ENCODE measurements around the gene PTEN.

The PTEN gene

GRCh38 chr10:87864496-87865059 lies 1.2 kb downstream of the PTEN start:
- peak overlapping the region; percentile 65 for H3K4me3 ChIP-seq (ENCODE audit: low read length)
- WGBS (ENCODE audit: extremely low coverage, insufficient coverage, low lambda C conversion rate) = no CpG with 5 or more reads among the region's 16 CpGs
- no peaks in the 10 kb centered on the region for H3K36me3 ChIP-seq (ENCODE audit: control insufficient read depth, insufficient read depth, low read length)
- peak overlapping the region; percentile 23 for H3K27ac ChIP-seq (ENCODE audit: low read depth, low read length)
- H3K56ac ChIP-seq (ENCODE audit: low read length) = peak overlapping the region; percentile 80
- H2AK5ac ChIP-seq (ENCODE audit: low read length) = no peak overlapping the region
- no peaks in the 10 kb centered on the region for H3K79me1 ChIP-seq (ENCODE audit: low read length)
- H4K8ac ChIP-seq (ENCODE audit: low read depth, low read length) = no peak overlapping the region
- no peak overlapping the region for H3K23ac ChIP-seq (ENCODE audit: low read length)
- no peak overlapping the region for H4K5ac ChIP-seq (ENCODE audit: low read length)
- H3K9ac ChIP-seq (ENCODE audit: low read length) = peak overlapping the region; percentile 76
- peaks cover 34% of the 10 kb centered on the region for H3K79me2 ChIP-seq (ENCODE audit: control insufficient read depth, insufficient read depth, low read length)
- H2BK15ac ChIP-seq (replicated peaks; ENCODE audit: low read depth) = no peak overlapping the region
- no peaks in the 10 kb centered on the region for H3K27me3 ChIP-seq (ENCODE audit: insufficient read depth, low read length, poor library complexity)
- H3K4me1 ChIP-seq (ENCODE audit: control insufficient read depth, low read depth, low read length) = no peaks in the 10 kb centered on the region
- no peak overlapping the region for H3K4ac ChIP-seq (ENCODE audit: low read depth, low read length)
- H3K4me2 ChIP-seq (ENCODE audit: low read length) = peak overlapping the region; percentile 53
- no peak overlapping the region for H2BK5ac ChIP-seq (ENCODE audit: low read length)
- no peak overlapping the region for H2BK120ac ChIP-seq (ENCODE audit: low read depth, low read length)
- H3K18ac ChIP-seq (ENCODE audit: low read length) = no peak overlapping the region
- peak; percentile 26 for DNase-seq

- no peak overlapping the region for H2BK15ac ChIP-seq (replicated peaks; ENCODE audit: low read depth)
- no peak overlapping the region for H4K8ac ChIP-seq (ENCODE audit: low read depth, low read length)
- no peaks in the 10 kb centered on the region for H3K79me1 ChIP-seq (ENCODE audit: low read length)
- H3K4ac ChIP-seq (ENCODE audit: low read depth, low read length) = no peak overlapping the region
- no peaks in the 10 kb centered on the region for H3K4me1 ChIP-seq (ENCODE audit: control insufficient read depth, low read depth, low read length)
- no peak for DNase-seq
- no CpG with 5 or more reads among the region's 4 CpGs for WGBS (ENCODE audit: extremely low coverage, insufficient coverage, low lambda C conversion rate)
- peak overlapping the region; percentile 46 for H3K56ac ChIP-seq (ENCODE audit: low read length)
- peak overlapping the region; percentile 76 for H3K9ac ChIP-seq (ENCODE audit: low read length)
- peaks cover 35% of the 10 kb centered on the region for H3K79me2 ChIP-seq (ENCODE audit: control insufficient read depth, insufficient read depth, low read length)
- H2BK120ac ChIP-seq (ENCODE audit: low read depth, low read length) = no peak overlapping the region
- no peak overlapping the region for H4K5ac ChIP-seq (ENCODE audit: low read length)
- H3K18ac ChIP-seq (ENCODE audit: low read length) = no peak overlapping the region
- H3K4me3 ChIP-seq (ENCODE audit: low read length) = peak overlapping the region; percentile 50
- H3K23ac ChIP-seq (ENCODE audit: low read length) = no peak overlapping the region
- no peaks in the 10 kb centered on the region for H3K36me3 ChIP-seq (ENCODE audit: control insufficient read depth, insufficient read depth, low read length)
- no peak overlapping the region for H2BK5ac ChIP-seq (ENCODE audit: low read length)
- peak overlapping the region; percentile 30 for H3K4me2 ChIP-seq (ENCODE audit: low read length)
- no peak overlapping the region for H2AK5ac ChIP-seq (ENCODE audit: low read length)
- H3K27ac ChIP-seq (ENCODE audit: low read depth, low read length) = no peak overlapping the region
- H3K27me3 ChIP-seq (ENCODE audit: insufficient read depth, low read length, poor library complexity) = no peaks in the 10 kb centered on the region
Measured at GRCh38 chr10:87865241-87865881, 1.9 kb downstream of the PTEN start.

- no peak overlapping the region for H3K4me3 ChIP-seq (ENCODE audit: low read length)
- H3K4me2 ChIP-seq (ENCODE audit: low read length) = no peak overlapping the region
- H2BK120ac ChIP-seq (ENCODE audit: low read depth, low read length) = no peak overlapping the region
- no peak overlapping the region for H3K23ac ChIP-seq (ENCODE audit: low read length)
- no peaks in the 10 kb centered on the region for H3K79me1 ChIP-seq (ENCODE audit: low read length)
- H3K56ac ChIP-seq (ENCODE audit: low read length) = no peak overlapping the region
- no peak overlapping the region for H2BK15ac ChIP-seq (replicated peaks; ENCODE audit: low read depth)
- no peak overlapping the region for H4K8ac ChIP-seq (ENCODE audit: low read depth, low read length)
- H3K36me3 ChIP-seq (ENCODE audit: control insufficient read depth, insufficient read depth, low read length) = no peaks in the 10 kb centered on the region
- H3K9ac ChIP-seq (ENCODE audit: low read length) = peak overlapping the region; percentile 37
- H4K5ac ChIP-seq (ENCODE audit: low read length) = no peak overlapping the region
- no peak for DNase-seq
- no peak overlapping the region for H3K27ac ChIP-seq (ENCODE audit: low read depth, low read length)
- H2BK5ac ChIP-seq (ENCODE audit: low read length) = no peak overlapping the region
- H3K4ac ChIP-seq (ENCODE audit: low read depth, low read length) = no peak overlapping the region
- H3K4me1 ChIP-seq (ENCODE audit: control insufficient read depth, low read depth, low read length) = no peaks in the 10 kb centered on the region
- no peak overlapping the region for H2AK5ac ChIP-seq (ENCODE audit: low read length)
- H3K27me3 ChIP-seq (ENCODE audit: insufficient read depth, low read length, poor library complexity) = no peaks in the 10 kb centered on the region
- WGBS (ENCODE audit: extremely low coverage, insufficient coverage, low lambda C conversion rate) = no CpG with 5 or more reads among the region's 3 CpGs
- peaks cover 41% of the 10 kb centered on the region for H3K79me2 ChIP-seq (ENCODE audit: control insufficient read depth, insufficient read depth, low read length)
- no peak overlapping the region for H3K18ac ChIP-seq (ENCODE audit: low read length)
Measured at GRCh38 chr10:87866412-87866974, 3.1 kb downstream of the PTEN start.

GRCh38 chr10:87867453-87867852 lies 4.0 kb downstream of the PTEN start:
- H3K79me1 ChIP-seq (ENCODE audit: low read length) = no peaks in the 10 kb centered on the region

GRCh38 chr10:87868277-87868676 lies 4.9 kb downstream of the PTEN start:
- Histone ChIP-seq H3K36me3 (ENCODE audit: control insufficient read depth, insufficient read depth, low read length) (no peaks in the 10 kb centered on the region), H3K79me1 (ENCODE audit: low read length) (no peaks in the 10 kb centered on the region), H3K23ac (ENCODE audit: low read length) (no peak overlapping the region), H2BK15ac (replicated peaks; ENCODE audit: low read depth) (no peak overlapping the region), H2BK120ac (ENCODE audit: low read depth, low read length) (no peak overlapping the region), H3K4me2 (ENCODE audit: low read length) (no peak overlapping the region), H3K56ac (ENCODE audit: low read length) (no peak overlapping the region), H3K27me3 (ENCODE audit: insufficient read depth, low read length, poor library complexity) (no peaks in the 10 kb centered on the region), H4K8ac (ENCODE audit: low read depth, low read length) (no peak overlapping the region), H4K5ac (ENCODE audit: low read length) (no peak overlapping the region), H3K9ac (ENCODE audit: low read length) (no peak overlapping the region), H3K18ac (ENCODE audit: low read length) (no peak overlapping the region), H2AK5ac (ENCODE audit: low read length) (no peak overlapping the region), H3K4ac (ENCODE audit: low read depth, low read length) (no peak overlapping the region), H3K79me2 (ENCODE audit: control insufficient read depth, insufficient read depth, low read length) (peaks cover 51% of the 10 kb centered on the region), H2BK5ac (ENCODE audit: low read length) (no peak overlapping the region), H3K4me1 (ENCODE audit: control insufficient read depth, low read depth, low read length) (no peaks in the 10 kb centered on the region), H3K27ac (ENCODE audit: low read depth, low read length) (no peak overlapping the region), H3K4me3 (ENCODE audit: low read length) (no peak overlapping the region)
- no peak for DNase-seq
- no CpG with 5 or more reads among the region's 1 CpG for WGBS (ENCODE audit: extremely low coverage, insufficient coverage, low lambda C conversion rate)

More at GRCh38 chr10:87867453-87867852, 4.0 kb downstream of the PTEN start:
- no peak overlapping the region for H2BK120ac ChIP-seq (ENCODE audit: low read depth, low read length)
- DNase-seq = no peak
- H3K4me2 ChIP-seq (ENCODE audit: low read length) = no peak overlapping the region
- no peaks in the 10 kb centered on the region for H3K27me3 ChIP-seq (ENCODE audit: insufficient read depth, low read length, poor library complexity)
- H3K9ac ChIP-seq (ENCODE audit: low read length) = no peak overlapping the region
- peaks cover 44% of the 10 kb centered on the region for H3K79me2 ChIP-seq (ENCODE audit: control insufficient read depth, insufficient read depth, low read length)
- no peaks in the 10 kb centered on the region for H3K36me3 ChIP-seq (ENCODE audit: control insufficient read depth, insufficient read depth, low read length)
- no peak overlapping the region for H3K27ac ChIP-seq (ENCODE audit: low read depth, low read length)
- H3K4me3 ChIP-seq (ENCODE audit: low read length) = no peak overlapping the region
- H3K56ac ChIP-seq (ENCODE audit: low read length) = no peak overlapping the region
- H2BK15ac ChIP-seq (replicated peaks; ENCODE audit: low read depth) = no peak overlapping the region
- no peak overlapping the region for H4K8ac ChIP-seq (ENCODE audit: low read depth, low read length)
- no peak overlapping the region for H4K5ac ChIP-seq (ENCODE audit: low read length)
- no peak overlapping the region for H3K4ac ChIP-seq (ENCODE audit: low read depth, low read length)
- no peak overlapping the region for H3K18ac ChIP-seq (ENCODE audit: low read length)
- H3K4me1 ChIP-seq (ENCODE audit: control insufficient read depth, low read depth, low read length) = no peaks in the 10 kb centered on the region
- H2AK5ac ChIP-seq (ENCODE audit: low read length) = no peak overlapping the region
- H2BK5ac ChIP-seq (ENCODE audit: low read length) = no peak overlapping the region
- H3K23ac ChIP-seq (ENCODE audit: low read length) = no peak overlapping the region
